ENCODE data around the gene HECW1. TPM values are rescaled to one million over a fixed set of nuclear protein-coding genes. Genes with fewer than 3 reads are reported as not detected.

HECW1 gene
- total RNA-seq, 3 donors from 2014 or later (not counting 1 experiment from before 2014, with no cell fraction given) = not detected

GRCh38 chr7:43121973-43122372, 9.5 kb downstream of the HECW1 start:
- H3K27me3 Mint-ChIP-seq (ENCODE audit: low read depth in 2 of 2) = peaks cover 14 to 21% of the 10 kb centered on the region in 2 donors
- Histone ChIP-seq H3K27me3 (ENCODE audit: control insufficient read depth, insufficient read depth, low read length) (no peaks in the 10 kb centered on the region), H3K4me1 (ENCODE audit: control insufficient read depth, insufficient read depth, low read length) (no peaks in the 10 kb centered on the region), H3K36me3 (ENCODE audit: control insufficient read depth, insufficient read depth, low read length) (no peaks in the 10 kb centered on the region), H3K4me3 (ENCODE audit: low read length) (no peak overlapping the region), H3K27ac (ENCODE audit: low read length) (no peak overlapping the region), H3K9me3 (ENCODE audit: control insufficient read depth, insufficient read depth, low read length) (no peaks in the 10 kb centered on the region)
- no peak overlapping the region for H3K27ac Mint-ChIP-seq
- no peaks in the 10 kb centered on the region for H3K9me3 Mint-ChIP-seq
- no peaks in the 10 kb centered on the region for H3K4me1 Mint-ChIP-seq
- DNase-seq (no peak), ATAC-seq (no peak)
- no peaks in the 10 kb centered on the region for H3K36me3 Mint-ChIP-seq
- intact Hi-C loops (cut with micrococcal nuclease) = no loop called here
- WGBS (ENCODE audit: insufficient coverage) = 89% methylated on average over 6 of the region's 6 CpGs
- H3K4me3 Mint-ChIP-seq = no peak overlapping the region
- TF ChIP-seq CTCF (IDR thresholded peaks at IDR 0.05) = no peak

GRCh38 chr7:43123457-43123856, 11.0 kb downstream of the HECW1 start:
- H3K9me3 ChIP-seq (ENCODE audit: control insufficient read depth, insufficient read depth, low read length) = no peaks in the 10 kb centered on the region
- ATAC-seq = no peak
- Mint-ChIP-seq H3K27me3 (ENCODE audit: low read depth in 2 of 2) (peaks cover 7 to 11% of the 10 kb centered on the region in 2 donors), H3K4me3 (no peak overlapping the region), H3K9me3 (no peaks in the 10 kb centered on the region), H3K4me1 (no peaks in the 10 kb centered on the region), H3K36me3 (no peaks in the 10 kb centered on the region), H3K27ac (no peak overlapping the region)
- H3K27ac ChIP-seq (ENCODE audit: low read length) = no peak overlapping the region
- intact Hi-C loops (cut with micrococcal nuclease) = no loop called here
- TF ChIP-seq CTCF (IDR thresholded peaks at IDR 0.05) = no peak
- no peak for DNase-seq
- no peaks in the 10 kb centered on the region for H3K27me3 ChIP-seq (ENCODE audit: control insufficient read depth, insufficient read depth, low read length)
- no peaks in the 10 kb centered on the region for H3K36me3 ChIP-seq (ENCODE audit: control insufficient read depth, insufficient read depth, low read length)
- H3K4me1 ChIP-seq (ENCODE audit: control insufficient read depth, insufficient read depth, low read length) = no peaks in the 10 kb centered on the region
- H3K4me3 ChIP-seq (ENCODE audit: low read length) = no peak overlapping the region
- 69% methylated on average over 1 of the region's 1 CpG for WGBS (ENCODE audit: insufficient coverage)

GRCh38 chr7:43124388-43124787, 11.9 kb downstream of the HECW1 start:
- 77% methylated on average over 3 of the region's 3 CpGs for WGBS (ENCODE audit: insufficient coverage)
- no peak for TF ChIP-seq CTCF (IDR thresholded peaks at IDR 0.05)
- no peak for ATAC-seq
- Mint-ChIP-seq H3K27me3 (ENCODE audit: low read depth in 2 of 2) (peaks cover 7 to 11% of the 10 kb centered on the region in 2 donors), H3K9me3 (no peaks in the 10 kb centered on the region), H3K27ac (no peak overlapping the region), H3K36me3 (no peaks in the 10 kb centered on the region), H3K4me3 (no peak overlapping the region), H3K4me1 (no peaks in the 10 kb centered on the region)
- Histone ChIP-seq H3K4me3 (ENCODE audit: low read length) (no peak overlapping the region), H3K4me1 (ENCODE audit: control insufficient read depth, insufficient read depth, low read length) (no peaks in the 10 kb centered on the region), H3K27ac (ENCODE audit: low read length) (no peak overlapping the region), H3K9me3 (ENCODE audit: control insufficient read depth, insufficient read depth, low read length) (no peaks in the 10 kb centered on the region), H3K36me3 (ENCODE audit: control insufficient read depth, insufficient read depth, low read length) (no peaks in the 10 kb centered on the region), H3K27me3 (ENCODE audit: control insufficient read depth, insufficient read depth, low read length) (no peaks in the 10 kb centered on the region)
- DNase-seq = no peak
- intact Hi-C loops (cut with micrococcal nuclease) = no loop called here

- no peak overlapping the region for H3K27ac ChIP-seq (ENCODE audit: low read length)
- Mint-ChIP-seq H3K27ac (no peak overlapping the region), H3K36me3 (no peaks in the 10 kb centered on the region), H3K4me1 (no peaks in the 10 kb centered on the region), H3K9me3 (no peaks in the 10 kb centered on the region), H3K27me3 (ENCODE audit: low read depth in 2 of 2) (peaks cover 2 to 23% of the 10 kb centered on the region in 2 donors), H3K4me3 (no peak overlapping the region)
- H3K9me3 ChIP-seq (ENCODE audit: control insufficient read depth, insufficient read depth, low read length) = no peaks in the 10 kb centered on the region
- intact Hi-C loops (cut with micrococcal nuclease) = no loop called here
- no peak overlapping the region for H3K4me3 ChIP-seq (ENCODE audit: low read length)
- H3K36me3 ChIP-seq (ENCODE audit: control insufficient read depth, insufficient read depth, low read length) = no peaks in the 10 kb centered on the region
- no peaks in the 10 kb centered on the region for H3K4me1 ChIP-seq (ENCODE audit: control insufficient read depth, insufficient read depth, low read length)
- TF ChIP-seq CTCF (IDR thresholded peaks at IDR 0.05) = no peak
- H3K27me3 ChIP-seq (ENCODE audit: control insufficient read depth, insufficient read depth, low read length) = peaks cover 3% of the 10 kb centered on the region
- WGBS (ENCODE audit: insufficient coverage) = no CpG with 5 or more reads among the region's 3 CpGs
- no peak for DNase-seq
- no peak for ATAC-seq
Measured at GRCh38 chr7:43130347-43130746, 17.9 kb downstream of the HECW1 start.

Measured in natural killer cell (primary cell).